ENCODE results near the gene IGSF21.

GRCh38 chr1:18149027-18149641, 41.5 kb downstream of the IGSF21 start:
- TF ChIP-seq RARB (CRISPR knock-in tag; IDR thresholded peaks at IDR 0.05) (no peak), OSR1 (CRISPR knock-in tag; IDR thresholded peaks at IDR 0.05) (no peak), ZFP3 (CRISPR knock-in tag; IDR thresholded peaks at IDR 0.05) (no peak), ARNTL (CRISPR knock-in tag; IDR thresholded peaks at IDR 0.05; ENCODE audit: borderline replicate concordance, low read depth) (no peak), GLIS3 (CRISPR knock-in tag; IDR thresholded peaks at IDR 0.05) (no peak), POU6F1 (CRISPR knock-in tag; IDR thresholded peaks at IDR 0.05; ENCODE audit: borderline replicate concordance, low read depth) (no peak), ZNF8 (CRISPR knock-in tag; IDR thresholded peaks at IDR 0.05) (no peak), ZFP30 (CRISPR knock-in tag; IDR thresholded peaks at IDR 0.05) (no peak), CSDC2 (CRISPR knock-in tag; IDR thresholded peaks at IDR 0.05) (no peak)
- TF ChIP-seq, protein P1, sequence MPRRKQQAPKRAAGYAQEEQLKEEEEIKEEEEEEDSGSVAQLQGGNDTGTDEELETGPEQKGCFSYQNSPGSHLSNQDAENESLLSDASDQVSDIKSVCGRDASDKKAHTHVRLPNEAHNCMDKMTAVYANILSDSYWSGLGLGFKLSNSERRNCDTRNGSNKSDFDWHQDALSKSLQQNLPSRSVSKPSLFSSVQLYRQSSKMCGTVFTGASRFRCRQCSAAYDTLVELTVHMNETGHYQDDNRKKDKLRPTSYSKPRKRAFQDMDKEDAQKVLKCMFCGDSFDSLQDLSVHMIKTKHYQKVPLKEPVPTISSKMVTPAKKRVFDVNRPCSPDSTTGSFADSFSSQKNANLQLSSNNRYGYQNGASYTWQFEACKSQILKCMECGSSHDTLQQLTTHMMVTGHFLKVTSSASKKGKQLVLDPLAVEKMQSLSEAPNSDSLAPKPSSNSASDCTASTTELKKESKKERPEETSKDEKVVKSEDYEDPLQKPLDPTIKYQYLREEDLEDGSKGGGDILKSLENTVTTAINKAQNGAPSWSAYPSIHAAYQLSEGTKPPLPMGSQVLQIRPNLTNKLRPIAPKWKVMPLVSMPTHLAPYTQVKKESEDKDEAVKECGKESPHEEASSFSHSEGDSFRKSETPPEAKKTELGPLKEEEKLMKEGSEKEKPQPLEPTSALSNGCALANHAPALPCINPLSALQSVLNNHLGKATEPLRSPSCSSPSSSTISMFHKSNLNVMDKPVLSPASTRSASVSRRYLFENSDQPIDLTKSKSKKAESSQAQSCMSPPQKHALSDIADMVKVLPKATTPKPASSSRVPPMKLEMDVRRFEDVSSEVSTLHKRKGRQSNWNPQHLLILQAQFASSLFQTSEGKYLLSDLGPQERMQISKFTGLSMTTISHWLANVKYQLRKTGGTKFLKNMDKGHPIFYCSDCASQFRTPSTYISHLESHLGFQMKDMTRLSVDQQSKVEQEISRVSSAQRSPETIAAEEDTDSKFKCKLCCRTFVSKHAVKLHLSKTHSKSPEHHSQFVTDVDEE (CRISPR knock-in tag; IDR thresholded peaks at IDR 0.05) = no peak
- TF ChIP-seq, protein P2, sequence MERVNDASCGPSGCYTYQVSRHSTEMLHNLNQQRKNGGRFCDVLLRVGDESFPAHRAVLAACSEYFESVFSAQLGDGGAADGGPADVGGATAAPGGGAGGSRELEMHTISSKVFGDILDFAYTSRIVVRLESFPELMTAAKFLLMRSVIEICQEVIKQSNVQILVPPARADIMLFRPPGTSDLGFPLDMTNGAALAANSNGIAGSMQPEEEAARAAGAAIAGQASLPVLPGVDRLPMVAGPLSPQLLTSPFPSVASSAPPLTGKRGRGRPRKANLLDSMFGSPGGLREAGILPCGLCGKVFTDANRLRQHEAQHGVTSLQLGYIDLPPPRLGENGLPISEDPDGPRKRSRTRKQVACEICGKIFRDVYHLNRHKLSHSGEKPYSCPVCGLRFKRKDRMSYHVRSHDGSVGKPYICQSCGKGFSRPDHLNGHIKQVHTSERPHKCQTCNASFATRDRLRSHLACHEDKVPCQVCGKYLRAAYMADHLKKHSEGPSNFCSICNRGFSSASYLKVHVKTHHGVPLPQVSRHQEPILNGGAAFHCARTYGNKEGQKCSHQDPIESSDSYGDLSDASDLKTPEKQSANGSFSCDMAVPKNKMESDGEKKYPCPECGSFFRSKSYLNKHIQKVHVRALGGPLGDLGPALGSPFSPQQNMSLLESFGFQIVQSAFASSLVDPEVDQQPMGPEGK (CRISPR knock-in tag; IDR thresholded peaks at IDR 0.05; ENCODE audit: borderline replicate concordance) = no peak

Measured in SK-N-SH treated with all-trans-retinoic acid at 6 μM for 48 hours (cell line).